ENCODE measurements around the gene FTSJ3. TPM values are rescaled to one million over a fixed set of nuclear protein-coding genes. Genes with fewer than 3 reads are reported as not detected.
A peak's percentile ranks its signal among the peaks of the same experiment; 100 is the strongest.
"Not testable (repeated sequence)": the region's sequence is repeated elsewhere in the genome, so short reads cannot be mapped to it uniquely, and the experiment has no call there.

FTSJ3 gene
- polyA plus RNA-seq, 4 donors = 59.9 to 92.1 (median 62.6) TPM

GRCh38 chr17:63796375-63796774, 31.1 kb downstream of the FTSJ3 start:
- DNase-seq (ENCODE audit: low read depth in 4 of 4, low spot score in 2 of 4) = not testable (repeated sequence)

- DNase-seq (ENCODE audit: low read depth in 4 of 4, low spot score in 2 of 4) = no peak
Observed at GRCh38 chr17:63792055-63792729, 35.3 kb downstream of the FTSJ3 start.

- DNase-seq (ENCODE audit: low read depth in 4 of 4, low spot score in 2 of 4) = no peak
Observed at GRCh38 chr17:63790057-63790456, 37.4 kb downstream of the FTSJ3 start.

GRCh38 chr17:63786971-63787711, 40.3 kb downstream of the FTSJ3 start:
- DNase-seq (ENCODE audit: low read depth in 4 of 4, low spot score in 2 of 4) = no peak

GRCh38 chr17:63786117-63786516, 41.3 kb downstream of the FTSJ3 start:
- DNase-seq (ENCODE audit: low read depth in 4 of 4, low spot score in 2 of 4) = no peak

- no peak for DNase-seq (ENCODE audit: low read depth in 4 of 4, low spot score in 2 of 4)
Observed at GRCh38 chr17:63785556-63785955, 41.9 kb downstream of the FTSJ3 start.

- no peak for DNase-seq (ENCODE audit: low read depth in 4 of 4, low spot score in 2 of 4)
Observed at GRCh38 chr17:63783522-63783921, 43.9 kb downstream of the FTSJ3 start.

GRCh38 chr17:63780928-63781327, 46.5 kb downstream of the FTSJ3 start:
- DNase-seq (ENCODE audit: low read depth in 4 of 4, low spot score in 2 of 4) = no peak

- DNase-seq (ENCODE audit: low read depth in 4 of 4, low spot score in 2 of 4) = no peak
Observed at GRCh38 chr17:63780507-63780906, 47.0 kb downstream of the FTSJ3 start.

- DNase-seq (ENCODE audit: low read depth in 4 of 4, low spot score in 2 of 4) = peak in 1 of 4 donors; percentile 0
Observed at GRCh38 chr17:63775420-63775819, 52.0 kb downstream of the FTSJ3 start.

GRCh38 chr17:63774969-63775265, 52.5 kb downstream of the FTSJ3 start:
- DNase-seq (ENCODE audit: low read depth in 4 of 4, low spot score in 2 of 4) = peak in 1 of 4 donors; percentile 3

GRCh38 chr17:63774141-63774968, 53.1 kb downstream of the FTSJ3 start, which contains the start of gene DDX42:
DDX42 (plus strand) TSS chr17:63774170; CDS start chr17:63787050, 12,880 bp downstream.
- DNase-seq (ENCODE audit: low read depth in 4 of 4, low spot score in 2 of 4) = peak in 2 of 4 donors; percentile 28 to 31

- peak; percentile 99 to 100 (median 99) for DNase-seq (ENCODE audit: low read depth in 4 of 4, low spot score in 2 of 4)
Observed at GRCh38 chr17:63773272-63774140, 54.0 kb downstream of the FTSJ3 start, which contains the start of gene CCDC47. CCDC47 (minus strand) TSS chr17:63773597; CDS start chr17:63766175, 7,422 bp downstream.

GRCh38 chr17:63772801-63773271, 54.6 kb downstream of the FTSJ3 start:
- DNase-seq (ENCODE audit: low read depth in 4 of 4, low spot score in 2 of 4) = peak in 1 of 4 donors; percentile 39

Other genes starting within 250 kb of the FTSJ3 start
- gene TACO1, start 226.8 kb downstream of the FTSJ3 start, polyA plus RNA-seq (ENCODE audit: insufficient read length in 4 of 4) = 10 to 100 TPM; 26.7 to 30.9 (median 28.4) TPM
- 10 to 100 TPM; 27.5 to 34.9 (median 31.3) TPM for gene MAP3K3, start 205.2 kb downstream of the FTSJ3 start, polyA plus RNA-seq (ENCODE audit: insufficient read length in 4 of 4)
- gene LIMD2, start 127.5 kb downstream of the FTSJ3 start, polyA plus RNA-seq (ENCODE audit: insufficient read length in 4 of 4) = 10 to 100 TPM; 21.9 to 40.3 (median 31.8) TPM
- 10 to 100 TPM; 35.9 to 80.8 (median 54.7) TPM for gene STRADA, start 85.9 kb downstream of the FTSJ3 start, polyA plus RNA-seq (ENCODE audit: insufficient read length in 4 of 4)
- gene CCDC47, start 54.1 kb downstream of the FTSJ3 start, polyA plus RNA-seq (ENCODE audit: insufficient read length in 4 of 4) = 100 to 1,000 TPM in 3 of 4 donors, 10 to 100 TPM in 1; 86.9 to 126 (median 108) TPM
- 100 to 1,000 TPM; 125 to 212 (median 183) TPM for gene DDX42, start 53.5 kb downstream of the FTSJ3 start, polyA plus RNA-seq (ENCODE audit: insufficient read length in 4 of 4)
- 100 to 1,000 TPM; 156 to 190 (median 181) TPM for gene PSMC5, start 232 bp downstream of the FTSJ3 start, polyA plus RNA-seq (ENCODE audit: insufficient read length in 4 of 4)
- 10 to 100 TPM; 55.0 to 63.8 (median 57.8) TPM for gene SMARCD2, start 15.0 kb upstream of the FTSJ3 start, polyA plus RNA-seq (ENCODE audit: insufficient read length in 4 of 4)
- gene CSH2, start 46.0 kb upstream of the FTSJ3 start, polyA plus RNA-seq (ENCODE audit: insufficient read length in 4 of 4) = under 1 TPM in 2 of 4 donors, not detected in 2; 0.61 to 0.82 TPM
- gene GH2, start 54.3 kb upstream of the FTSJ3 start, polyA plus RNA-seq (ENCODE audit: insufficient read length in 4 of 4) = not detected
- gene CSH1, start 68.9 kb upstream of the FTSJ3 start, polyA plus RNA-seq (ENCODE audit: insufficient read length in 4 of 4) = 1 to 10 TPM in 1 of 4 donors, under 1 TPM in 1, not detected in 2; 0.55 to 1.8 TPM
- not detected for gene CSHL1, start 83.6 kb upstream of the FTSJ3 start, polyA plus RNA-seq (ENCODE audit: insufficient read length in 4 of 4)
- not detected for gene GH1, start 91.2 kb upstream of the FTSJ3 start, polyA plus RNA-seq (ENCODE audit: insufficient read length in 4 of 4)
- 1 to 10 TPM; 1.8 to 3.0 (median 2.9) TPM for gene CD79B, start 104.7 kb upstream of the FTSJ3 start, polyA plus RNA-seq (ENCODE audit: insufficient read length in 4 of 4)
- gene SCN4A, start 145.3 kb upstream of the FTSJ3 start, polyA plus RNA-seq (ENCODE audit: insufficient read length in 4 of 4) = 1 to 10 TPM in 3 of 4 donors, under 1 TPM in 1; 0.99 to 1.3 (median 1.2) TPM
- 1 to 10 TPM; 2.9 to 4.0 (median 3.6) TPM for gene PRR29, start 170.7 kb upstream of the FTSJ3 start, polyA plus RNA-seq (ENCODE audit: insufficient read length in 4 of 4)
- gene ICAM2, start 193.0 kb upstream of the FTSJ3 start, polyA plus RNA-seq (ENCODE audit: insufficient read length in 4 of 4) = 10 to 100 TPM; 22.0 to 36.0 (median 29.4) TPM

All from left renal cortex interstitium (tissue), 4 donors.